Measurements from ENCODE around the gene TRIM22. TPM values are rescaled to one million over a fixed set of nuclear protein-coding genes. Genes with fewer than 3 reads are reported as not detected.

Gene TRIM22
- total and polyA plus RNA-seq, 2 donors (not counting 1 experiment from before 2014, with no cell fraction given), result 108 to 112 TPM

- Histone ChIP-seq H3K4me1 (ENCODE audit: control insufficient read depth, extremely low read depth, insufficient read depth, low read length) (no peaks in the 10 kb centered on the region), H3K27me3 (ENCODE audit: control insufficient read depth, insufficient read depth, low read length) (no peaks in the 10 kb centered on the region), H3K79me2 (ENCODE audit: control insufficient read depth, insufficient read depth, low read length) (no peaks in the 10 kb centered on the region), H3K4me2 (ENCODE audit: extremely low read depth, insufficient read depth, low read length) (no peak overlapping the region), H3K9ac (ENCODE audit: insufficient read depth, low read length) (no peak overlapping the region), H3K4me3 (replicated peaks in 1 of 4; ENCODE audit: control extremely low read depth in 1 of 4, insufficient read depth in 1 of 4, low read depth in 3 of 4, low read length in 4 of 4) (no peak overlapping the region), H2AFZ (ENCODE audit: low read length) (no peak overlapping the region), H3K9me3 (ENCODE audit: control insufficient read depth, insufficient read depth, low read depth, low read length) (no peaks in the 10 kb centered on the region), H4K20me1 (ENCODE audit: control insufficient read depth, extremely low read depth, insufficient read depth, low read length) (no peaks in the 10 kb centered on the region), H3K27ac (ENCODE audit: insufficient read depth, low read length) (no peak overlapping the region), H3K36me3 (ENCODE audit: control insufficient read depth, insufficient read depth, low read length) (no peaks in the 10 kb centered on the region)
- DNase-seq (ENCODE audit: low read depth in 2 of 2), result no peak
- no peak for TF ChIP-seq EZH2 (IDR thresholded peaks at IDR 0.05; ENCODE audit: low read length, missing control alignments)
- TF ChIP-seq CTCF (conservative IDR thresholded peaks at IDR 0.05 in 1 of 2, IDR thresholded peaks at IDR 0.05 in 1 of 2; ENCODE audit: low read depth in 1 of 2, low read length in 2 of 2), result no peak
These were observed 60.2 kb downstream of the TRIM22 start for GRCh38 chr11:5749836-5750235.

- H2AFZ ChIP-seq (ENCODE audit: low read length), result no peak within 1 kb of the TSS
- H3K27me3 ChIP-seq (ENCODE audit: control insufficient read depth, insufficient read depth, low read length), result no peaks in the 10 kb centered on the region
- H3K4me1 ChIP-seq (ENCODE audit: control insufficient read depth, extremely low read depth, insufficient read depth, low read length), result no peaks in the 10 kb centered on the region
- H3K9me3 ChIP-seq (ENCODE audit: control insufficient read depth, insufficient read depth, low read depth, low read length), result no peaks in the 10 kb centered on the region
- no peak within 1 kb of the TSS for H3K27ac ChIP-seq (ENCODE audit: insufficient read depth, low read length)
- H3K4me2 ChIP-seq (ENCODE audit: extremely low read depth, insufficient read depth, low read length), result no peak within 1 kb of the TSS
- H3K36me3 ChIP-seq (ENCODE audit: control insufficient read depth, insufficient read depth, low read length), result no peaks in the 10 kb centered on the region
- H3K9ac ChIP-seq (ENCODE audit: insufficient read depth, low read length), result no peak within 1 kb of the TSS
- TF ChIP-seq CTCF (conservative IDR thresholded peaks at IDR 0.05 in 1 of 2, IDR thresholded peaks at IDR 0.05 in 1 of 2; ENCODE audit: low read depth in 1 of 2, low read length in 2 of 2) (no peak), EZH2 (IDR thresholded peaks at IDR 0.05; ENCODE audit: low read length, missing control alignments) (no peak)
- H4K20me1 ChIP-seq (ENCODE audit: control insufficient read depth, extremely low read depth, insufficient read depth, low read length), result no peaks in the 10 kb centered on the region
- H3K4me3 ChIP-seq (replicated peaks in 1 of 4; ENCODE audit: control extremely low read depth in 1 of 4, insufficient read depth in 1 of 4, low read depth in 3 of 4, low read length in 4 of 4), result no peak within 1 kb of the TSS
- H3K79me2 ChIP-seq (ENCODE audit: control insufficient read depth, insufficient read depth, low read length), result no peaks in the 10 kb centered on the region
- no peak for DNase-seq (ENCODE audit: low read depth in 2 of 2)
These were observed 64.4 kb downstream of the TRIM22 start, which contains the start of gene OR52N4 for GRCh38 chr11:5753943-5754342. Gene OR52N4, plus strand, starts transcription at chr11:5754243. Its CDS starts 498 bp downstream, at chr11:5754741.

Other genes with a start within 250 kb of the TRIM22 start
- gene OR51I1, start 248.3 kb upstream of the TRIM22 start, total RNA-seq, result 0.17 and 0.26 TPM in 2 replicates
- gene OR51I1, start 248.3 kb upstream of the TRIM22 start, polyA plus RNA-seq, result not detected in 2 replicates
- under 0.01 TPM in 1 of 2 replicates, not detected in the other for gene OR51I2, start 240.5 kb upstream of the TRIM22 start, total RNA-seq
- not detected in 2 replicates for gene OR51I2, start 240.5 kb upstream of the TRIM22 start, polyA plus RNA-seq
- not detected in 2 replicates for gene OR52D1, start 201.1 kb upstream of the TRIM22 start, total RNA-seq
- not detected in 2 replicates for gene OR52D1, start 201.1 kb upstream of the TRIM22 start, polyA plus RNA-seq
- gene UBQLN3, start 179.8 kb upstream of the TRIM22 start, total RNA-seq, result 0.17 TPM in 1 of 2 replicates, not detected in the other
- not detected in 2 replicates for gene UBQLN3, start 179.8 kb upstream of the TRIM22 start, polyA plus RNA-seq
- gene UBQLNL, start 173.1 kb upstream of the TRIM22 start, total RNA-seq, result under 0.01 and 0.17 TPM in 2 replicates
- gene UBQLNL, start 173.1 kb upstream of the TRIM22 start, polyA plus RNA-seq, result 0.09 and 0.10 TPM in 2 replicates
- gene OR52H1, start 141.2 kb upstream of the TRIM22 start, total RNA-seq, result 0.50 and 0.51 TPM in 2 replicates
- gene OR52H1, start 141.2 kb upstream of the TRIM22 start, polyA plus RNA-seq, result not detected in 2 replicates
- not detected in 2 replicates for gene OR52B6, start 108.9 kb upstream of the TRIM22 start, total RNA-seq
- not detected in 2 replicates for gene OR52B6, start 108.9 kb upstream of the TRIM22 start, polyA plus RNA-seq
- gene TRIM6, start 93.2 kb upstream of the TRIM22 start, total RNA-seq, result 4.9 and 8.6 TPM in 2 replicates
- gene TRIM6, start 93.2 kb upstream of the TRIM22 start, polyA plus RNA-seq, result 8.2 and 13.8 TPM in 2 replicates
- 11.3 and 17.8 TPM in 2 replicates for gene TRIM34, start 64.8 kb upstream of the TRIM22 start, total RNA-seq
- gene TRIM34, start 64.8 kb upstream of the TRIM22 start, polyA plus RNA-seq, result 13.6 and 18.5 TPM in 2 replicates
- gene TRIM5, start 4.7 kb upstream of the TRIM22 start, total RNA-seq, result 43.4 and 47.9 TPM in 2 replicates
- gene TRIM5, start 4.7 kb upstream of the TRIM22 start, polyA plus RNA-seq, result 26.8 and 32.4 TPM in 2 replicates
- gene OR56B1, start 46.7 kb downstream of the TRIM22 start, total RNA-seq, result not detected in 2 replicates
- gene OR56B1, start 46.7 kb downstream of the TRIM22 start, polyA plus RNA-seq, result not detected in 2 replicates
- gene OR52N4, start 64.5 kb downstream of the TRIM22 start, total RNA-seq, result 0.33 TPM in 1 of 2 replicates, not detected in the other
- 0.08 TPM in 1 of 2 replicates, not detected in the other for gene OR52N4, start 64.5 kb downstream of the TRIM22 start, polyA plus RNA-seq
- not detected in 2 replicates for gene OR52N5, start 93.6 kb downstream of the TRIM22 start, total RNA-seq
- not detected in 2 replicates for gene OR52N5, start 93.6 kb downstream of the TRIM22 start, polyA plus RNA-seq
- gene OR52N1, start 101.5 kb downstream of the TRIM22 start, total RNA-seq, result not detected in 2 replicates
- not detected in 2 replicates for gene OR52N1, start 101.5 kb downstream of the TRIM22 start, polyA plus RNA-seq
- gene OR52N2, start 119.1 kb downstream of the TRIM22 start, total RNA-seq, result not detected in 2 replicates
- gene OR52N2, start 119.1 kb downstream of the TRIM22 start, polyA plus RNA-seq, result not detected in 2 replicates
- under 0.01 TPM in 1 of 2 replicates, not detected in the other for gene OR52E6, start 152.1 kb downstream of the TRIM22 start, total RNA-seq
- gene OR52E6, start 152.1 kb downstream of the TRIM22 start, polyA plus RNA-seq, result not detected in 2 replicates
- gene OR52E8, start 167.9 kb downstream of the TRIM22 start, total RNA-seq, result not detected in 2 replicates
- not detected in 2 replicates for gene OR52E8, start 167.9 kb downstream of the TRIM22 start, polyA plus RNA-seq
- not detected in 2 replicates for gene OR52E4, start 190.8 kb downstream of the TRIM22 start, total RNA-seq
- not detected in 2 replicates for gene OR52E4, start 190.8 kb downstream of the TRIM22 start, polyA plus RNA-seq
- gene OR52E5, start 203.4 kb downstream of the TRIM22 start, total RNA-seq, result not detected in 2 replicates
- gene OR52E5, start 203.4 kb downstream of the TRIM22 start, polyA plus RNA-seq, result not detected in 2 replicates